ENCODE data around the gene PDIA2. TPM values are rescaled to one million over a fixed set of nuclear protein-coding genes. Genes with fewer than 3 reads are reported as not detected.
"Not testable (repeated sequence)": the region's sequence is repeated elsewhere in the genome, so short reads cannot be mapped to it uniquely, and the experiment has no call there.

The PDIA2 gene
- total and polyA plus RNA-seq, 2 donors from 2014 or later: not detected

GRCh38 chr16:325375-326145, 42.6 kb downstream of the PDIA2 start:
- Histone ChIP-seq H3K36me3 (ENCODE audit: control insufficient read depth in 2 of 3, insufficient read depth in 3 of 3, low read length in 3 of 3) (no peaks in the 10 kb centered on the region), H3K9me3 (ENCODE audit: control insufficient read depth in 2 of 3, insufficient read depth in 1 of 3, low read length in 3 of 3) (no peaks in the 10 kb centered on the region), H3K9ac (ENCODE audit: low read length in 3 of 3) (no peak overlapping the region), H3K27me3 (ENCODE audit: control insufficient read depth, insufficient read depth, low read length) (no peaks in the 10 kb centered on the region), H3K27ac (ENCODE audit: low read depth in 2 of 2, low read length in 2 of 2) (no peak overlapping the region), H3K4me3 (ENCODE audit: low read length in 3 of 3) (no peak overlapping the region), H3K4me1 (ENCODE audit: control insufficient read depth in 2 of 3, insufficient read depth in 2 of 3, low read depth in 1 of 3, low read length in 3 of 3) (peaks cover 0 to 8% (median 5%) of the 10 kb centered on the region in 3 donors)
- no peak for TF ChIP-seq CTCF (IDR thresholded peaks at IDR 0.05; ENCODE audit: borderline replicate concordance, extremely low read depth, insufficient read depth)
- intact Hi-C loops (cut with DNase I): no loop called here
- DNase-seq (no peak), FAIRE-seq (no peak)

- H3K27me3 ChIP-seq (ENCODE audit: control insufficient read depth, insufficient read depth, low read length): no peaks in the 10 kb centered on the region
- no peaks in the 10 kb centered on the region for H3K9me3 ChIP-seq (ENCODE audit: control insufficient read depth in 2 of 3, insufficient read depth in 1 of 3, low read length in 3 of 3)
- FAIRE-seq (no peak), DNase-seq (no peak)
- H3K9ac ChIP-seq (ENCODE audit: low read length in 3 of 3): no peak overlapping the region
- H3K4me1 ChIP-seq (ENCODE audit: control insufficient read depth in 2 of 3, insufficient read depth in 2 of 3, low read depth in 1 of 3, low read length in 3 of 3): peaks cover 0 to 12% (median 5%) of the 10 kb centered on the region in 3 donors
- H3K36me3 ChIP-seq (ENCODE audit: control insufficient read depth in 2 of 3, insufficient read depth in 3 of 3, low read length in 3 of 3): no peaks in the 10 kb centered on the region
- TF ChIP-seq CTCF (IDR thresholded peaks at IDR 0.05; ENCODE audit: borderline replicate concordance, extremely low read depth, insufficient read depth): no peak
- H3K4me3 ChIP-seq (ENCODE audit: low read length in 3 of 3): no peak overlapping the region
- intact Hi-C loops (cut with DNase I): no loop called here
- no peak overlapping the region for H3K27ac ChIP-seq (ENCODE audit: low read depth in 2 of 2, low read length in 2 of 2)
Observed at GRCh38 chr16:330741-331140, 47.8 kb downstream of the PDIA2 start.

- H3K27me3 ChIP-seq (ENCODE audit: control insufficient read depth, insufficient read depth, low read length); H3K36me3 ChIP-seq (ENCODE audit: control insufficient read depth in 2 of 3, insufficient read depth in 3 of 3, low read length in 3 of 3); H3K27ac ChIP-seq (ENCODE audit: low read depth in 2 of 2, low read length in 2 of 2); intact Hi-C loops (cut with DNase I); H3K9me3 ChIP-seq (ENCODE audit: control insufficient read depth in 2 of 3, insufficient read depth in 1 of 3, low read length in 3 of 3); H3K9ac ChIP-seq (ENCODE audit: low read length in 3 of 3); H3K4me3 ChIP-seq (ENCODE audit: low read length in 3 of 3); FAIRE-seq: not testable (repeated sequence)
- peak in 1 of 5 donors; percentile 73 for DNase-seq
- H3K4me1 ChIP-seq (ENCODE audit: control insufficient read depth in 2 of 3, insufficient read depth in 2 of 3, low read depth in 1 of 3, low read length in 3 of 3): peaks cover 0 to 12% (median 5%) of the 10 kb centered on the region in 3 donors
Observed at GRCh38 chr16:331181-331814, 48.3 kb downstream of the PDIA2 start.

GRCh38 chr16:333406-334094, 50.6 kb downstream of the PDIA2 start:
- H3K9ac ChIP-seq (ENCODE audit: low read length in 3 of 3): no peak overlapping the region
- DNase-seq (no peak), FAIRE-seq (no peak)
- H3K4me1 ChIP-seq (ENCODE audit: control insufficient read depth in 2 of 3, insufficient read depth in 2 of 3, low read depth in 1 of 3, low read length in 3 of 3): peaks cover 0 to 4% (median 0%) of the 10 kb centered on the region in 3 donors
- no peak overlapping the region for H3K4me3 ChIP-seq (ENCODE audit: low read length in 3 of 3)
- no peaks in the 10 kb centered on the region for H3K9me3 ChIP-seq (ENCODE audit: control insufficient read depth in 2 of 3, insufficient read depth in 1 of 3, low read length in 3 of 3)
- H3K27me3 ChIP-seq (ENCODE audit: control insufficient read depth, insufficient read depth, low read length): no peaks in the 10 kb centered on the region
- H3K27ac ChIP-seq (ENCODE audit: low read depth in 2 of 2, low read length in 2 of 2): no peak overlapping the region
- H3K36me3 ChIP-seq (ENCODE audit: control insufficient read depth in 2 of 3, insufficient read depth in 3 of 3, low read length in 3 of 3): no peaks in the 10 kb centered on the region
- intact Hi-C loops (cut with DNase I): no loop called here
- TF ChIP-seq CTCF (IDR thresholded peaks at IDR 0.05; ENCODE audit: borderline replicate concordance, extremely low read depth, insufficient read depth): no peak

GRCh38 chr16:334164-334832, 51.3 kb downstream of the PDIA2 start:
- H3K27ac ChIP-seq (ENCODE audit: low read depth in 2 of 2, low read length in 2 of 2); H3K27me3 ChIP-seq (ENCODE audit: control insufficient read depth, insufficient read depth, low read length); DNase-seq; H3K4me3 ChIP-seq (ENCODE audit: low read length in 3 of 3); FAIRE-seq; H3K4me1 ChIP-seq (ENCODE audit: control insufficient read depth in 2 of 3, insufficient read depth in 2 of 3, low read depth in 1 of 3, low read length in 3 of 3); H3K9me3 ChIP-seq (ENCODE audit: control insufficient read depth in 2 of 3, insufficient read depth in 1 of 3, low read length in 3 of 3); intact Hi-C loops (cut with DNase I); H3K9ac ChIP-seq (ENCODE audit: low read length in 3 of 3); H3K36me3 ChIP-seq (ENCODE audit: control insufficient read depth in 2 of 3, insufficient read depth in 3 of 3, low read length in 3 of 3): not testable (repeated sequence)

All from kidney (tissue), 14 donors.